ENCODE measurements around the gene VPS9D1. TPM values are rescaled to one million over a fixed set of nuclear protein-coding genes. Genes with fewer than 3 reads are reported as not detected.
A peak's percentile ranks its signal among the peaks of the same experiment; 100 is the strongest.

The VPS9D1 gene
- total and polyA plus RNA-seq, 4 donors: 6.1 to 26.1 (median 18.2) TPM

- Histone ChIP-seq H3K9ac (ENCODE audit: insufficient read depth in 1 of 2, low read length in 2 of 2) (no peak overlapping the region), H3K4me3 (no peak overlapping the region), H3K4me1 (ENCODE audit: control insufficient read depth in 5 of 5, insufficient read depth in 5 of 5, low read length in 5 of 5) (peaks cover 0 to 9% (median 4%) of the 10 kb centered on the region in 5 donors), H3K27ac (ENCODE audit: low read depth in 1 of 2, low read length in 1 of 2) (no peak overlapping the region), H3K36me3 (ENCODE audit: control insufficient read depth in 4 of 4, insufficient read depth in 4 of 4, low read length in 4 of 4) (peaks cover 4 to 25% (median 16%) of the 10 kb centered on the region in 4 donors), H3K27me3 (ENCODE audit: control insufficient read depth in 3 of 3, insufficient read depth in 3 of 3, low read length in 2 of 3) (no peaks in the 10 kb centered on the region), H3K9me3 (ENCODE audit: control insufficient read depth in 4 of 4, insufficient read depth in 3 of 4, low read length in 3 of 4) (peaks cover 0 to 3% (median 0%) of the 10 kb centered on the region in 4 donors)
- no peak for TF ChIP-seq CTCF (IDR thresholded peaks at IDR 0.05; ENCODE audit: control extremely low read depth, extremely low read depth)
- no peak for ATAC-seq (ENCODE audit: insufficient read depth, low FRiP score)
- no peak for DNase-seq
- 94 to 96% methylated on average over 5 of the region's 5 CpGs for WGBS, 2 donors
These were observed 32.3 kb downstream of the VPS9D1 start for GRCh38 chr16:89688395-89688794.

- Histone ChIP-seq H3K27ac (ENCODE audit: low read depth in 1 of 2, low read length in 1 of 2) (peak overlapping the region; percentile 37 to 95), H3K36me3 (ENCODE audit: control insufficient read depth in 4 of 4, insufficient read depth in 4 of 4, low read length in 4 of 4) (peaks cover 2 to 23% (median 13%) of the 10 kb centered on the region in 4 donors), H3K27me3 (ENCODE audit: control insufficient read depth in 3 of 3, insufficient read depth in 3 of 3, low read length in 2 of 3) (no peaks in the 10 kb centered on the region), H3K9me3 (ENCODE audit: control insufficient read depth in 4 of 4, insufficient read depth in 3 of 4, low read length in 3 of 4) (peaks cover 0 to 3% (median 0%) of the 10 kb centered on the region in 4 donors), H3K4me1 (ENCODE audit: control insufficient read depth in 5 of 5, insufficient read depth in 5 of 5, low read length in 5 of 5) (peaks cover 0 to 9% (median 4%) of the 10 kb centered on the region in 5 donors), H3K4me3 (peak overlapping the region; percentile 92), H3K9ac (ENCODE audit: insufficient read depth in 1 of 2, low read length in 2 of 2) (peak overlapping the region; percentile 19 to 65)
- TF ChIP-seq CTCF (IDR thresholded peaks at IDR 0.05; ENCODE audit: control extremely low read depth, extremely low read depth): no peak
- ATAC-seq (ENCODE audit: insufficient read depth, low FRiP score): peak; percentile 32
- WGBS, 2 donors: 10 to 16% methylated on average over 40 to 42 of the region's 42 CpGs
- peak; percentile 18 to 48 (median 47) for DNase-seq
These were observed 33.4 kb downstream of the VPS9D1 start for GRCh38 chr16:89687092-89687940.

GRCh38 chr16:89686520-89687091 lies 34.1 kb downstream of the VPS9D1 start, which contains the start of gene CDK10:
Gene CDK10 (plus strand): TSS chr16:89686689. CDS start chr16:89686711, 22 bp downstream.
- Histone ChIP-seq H3K4me1 (ENCODE audit: control insufficient read depth in 5 of 5, insufficient read depth in 5 of 5, low read length in 5 of 5) (peaks cover 0 to 9% (median 4%) of the 10 kb centered on the region in 5 donors), H3K27ac (ENCODE audit: low read depth in 1 of 2, low read length in 1 of 2) (peak within 1 kb of the TSS; percentile 90 to 95), H3K27me3 (ENCODE audit: control insufficient read depth in 3 of 3, insufficient read depth in 3 of 3, low read length in 2 of 3) (no peaks in the 10 kb centered on the region), H3K9me3 (ENCODE audit: control insufficient read depth in 4 of 4, insufficient read depth in 3 of 4, low read length in 3 of 4) (peaks cover 0 to 3% (median 0%) of the 10 kb centered on the region in 4 donors), H3K36me3 (ENCODE audit: control insufficient read depth in 4 of 4, insufficient read depth in 4 of 4, low read length in 4 of 4) (peaks cover 0 to 18% (median 9%) of the 10 kb centered on the region in 4 donors), H3K9ac (ENCODE audit: insufficient read depth in 1 of 2, low read length in 2 of 2) (peak within 1 kb of the TSS; percentile 19 to 65), H3K4me3 (peak within 1 kb of the TSS; percentile 92)
- ATAC-seq (ENCODE audit: insufficient read depth, low FRiP score) (peak; percentile 89), DNase-seq (peak; percentile 93 to 94 (median 94))
- WGBS, 2 donors: 0% methylated on average over 63 to 67 of the region's 67 CpGs
- no peak for TF ChIP-seq CTCF (IDR thresholded peaks at IDR 0.05; ENCODE audit: control extremely low read depth, extremely low read depth)
